Fibroblast of skin of right biceps (primary cell): ENCODE results near the gene SYT7.

ENCODE experiments used
- DNase-seq: peaks from one replicate; pipeline ENCODE4 v3.0.0-alpha.2; 2013

SYT7 gene

DNA sequence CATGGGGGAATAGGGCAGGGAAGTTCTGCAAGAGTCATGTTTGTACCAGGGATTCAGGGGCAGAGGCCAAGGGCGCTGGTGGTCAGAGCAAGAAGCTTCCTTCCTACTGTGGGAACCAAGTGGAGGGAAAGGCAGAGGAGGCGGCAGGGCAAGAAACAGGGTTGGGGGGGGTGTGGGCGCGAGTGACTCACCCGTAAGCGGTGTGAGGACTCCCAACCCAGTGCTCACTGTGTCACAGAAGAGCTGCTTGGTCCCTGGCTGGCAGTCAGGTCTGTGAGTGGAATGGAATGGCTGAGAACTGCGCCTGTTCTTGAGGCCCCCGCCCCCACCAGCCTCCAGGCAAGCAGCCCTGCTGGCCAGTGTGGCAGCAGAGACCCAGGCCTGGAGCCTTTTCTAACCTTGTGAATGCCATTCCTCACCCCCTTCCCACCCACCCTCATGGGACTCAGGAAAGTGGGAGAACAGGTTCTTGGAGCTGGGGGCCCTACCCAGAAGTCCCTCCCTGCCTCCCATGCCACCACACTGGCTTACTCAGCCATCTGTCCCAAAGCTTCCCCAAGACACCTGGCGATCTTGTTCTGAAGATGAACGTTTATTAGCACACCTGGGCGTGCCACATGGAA lies 67.6 kb downstream of the SYT7 start:
- no peak for DNase-seq

DNA sequence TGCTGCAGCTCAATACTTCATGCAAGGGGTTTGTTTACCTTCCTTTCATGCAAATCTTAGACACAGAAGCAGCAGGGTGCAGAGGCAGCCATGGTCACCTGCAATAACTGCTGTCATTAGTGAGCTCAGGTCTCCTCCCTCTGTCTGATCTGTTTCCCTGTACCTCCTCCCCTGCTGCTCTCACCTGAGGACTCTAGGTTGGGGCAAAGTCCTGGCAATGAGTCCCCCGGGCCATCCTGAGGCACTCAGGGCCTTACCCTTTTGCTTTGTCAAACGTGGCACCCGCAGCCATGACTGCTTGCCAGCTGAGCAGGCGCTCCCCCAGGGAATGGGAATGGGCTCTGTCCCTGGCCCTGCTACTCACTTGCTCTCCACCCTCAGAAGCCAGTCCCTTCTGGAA lies 68.4 kb downstream of the SYT7 start:
- no peak for DNase-seq

DNA sequence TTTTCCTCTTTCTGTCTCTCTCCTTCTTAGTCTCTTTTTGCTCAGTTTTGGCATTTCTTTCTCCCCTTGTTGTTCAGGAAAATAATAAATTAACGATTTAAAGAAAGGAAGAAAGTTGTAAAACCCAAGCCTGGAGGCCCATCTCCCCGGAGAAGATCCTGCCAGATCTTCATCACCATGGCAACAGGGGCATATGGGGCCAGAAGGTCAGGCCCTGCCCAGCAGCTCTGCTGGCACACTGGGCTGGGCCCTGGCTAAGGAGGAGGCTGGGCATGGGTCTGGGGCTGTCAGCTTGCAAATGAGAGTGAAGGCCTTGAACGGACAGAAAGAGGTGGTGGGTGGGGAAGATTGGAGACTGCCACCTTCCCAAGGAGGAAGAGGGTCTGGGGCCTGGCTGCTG lies 69.5 kb downstream of the SYT7 start:
- DNase-seq: no peak

DNA sequence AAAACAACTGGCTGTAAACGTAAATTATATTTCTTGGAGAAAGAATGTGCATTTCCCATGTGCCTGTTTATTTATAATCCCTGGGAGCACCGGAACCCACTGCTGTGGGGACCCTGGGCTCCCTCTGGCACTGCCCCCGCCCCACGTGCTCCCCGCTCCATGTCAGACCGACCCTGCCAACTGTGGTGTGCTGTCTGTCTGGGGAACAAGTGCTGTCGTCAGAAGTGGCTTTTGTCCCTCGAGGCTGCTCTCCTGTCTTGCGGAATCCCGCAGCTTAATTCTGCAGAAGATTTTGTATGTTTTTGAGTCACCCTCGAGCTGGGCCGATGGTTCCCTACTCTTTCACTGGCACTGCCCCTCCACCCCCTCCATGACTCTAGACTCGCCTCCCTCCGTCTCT lies 69.9 kb downstream of the SYT7 start:
- no peak for DNase-seq

DNA sequence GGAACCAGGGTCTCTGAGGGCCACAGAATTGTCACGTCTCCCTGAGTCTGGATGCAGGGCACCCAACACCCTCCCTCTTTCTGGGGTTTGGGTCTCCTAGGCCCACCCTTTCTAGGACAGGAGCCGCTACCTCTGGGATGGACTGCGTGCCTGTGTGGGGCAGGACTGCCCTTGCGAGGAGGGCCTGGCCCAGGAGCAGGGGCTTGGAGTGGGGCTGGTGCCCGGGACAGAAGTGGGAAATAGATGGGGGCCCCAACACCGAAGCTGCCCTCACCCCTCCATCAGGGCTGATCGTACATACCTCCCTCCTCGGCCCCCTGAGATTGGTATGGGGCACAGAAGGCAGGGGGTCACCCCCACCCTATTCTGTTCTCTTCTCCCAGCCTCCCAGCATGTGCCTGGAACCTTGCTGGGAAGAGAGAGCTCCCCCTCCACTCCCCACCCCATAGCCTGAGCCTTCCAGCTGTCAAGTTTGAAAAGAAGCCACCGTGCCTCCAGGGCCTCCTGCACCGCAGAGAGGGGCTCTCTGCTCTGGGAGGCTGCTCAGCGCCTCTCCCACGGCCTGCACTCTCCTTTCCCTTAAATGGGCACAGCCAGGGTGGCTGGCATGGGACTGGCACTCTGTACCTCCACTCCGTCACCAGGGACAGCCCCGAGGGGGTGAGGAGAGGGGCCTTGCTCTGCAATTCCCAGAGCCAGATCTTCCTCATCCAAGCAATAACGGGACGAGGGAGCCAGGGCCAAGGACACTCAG lies 70.5 kb downstream of the SYT7 start:
- DNase-seq: no peak

DNA sequence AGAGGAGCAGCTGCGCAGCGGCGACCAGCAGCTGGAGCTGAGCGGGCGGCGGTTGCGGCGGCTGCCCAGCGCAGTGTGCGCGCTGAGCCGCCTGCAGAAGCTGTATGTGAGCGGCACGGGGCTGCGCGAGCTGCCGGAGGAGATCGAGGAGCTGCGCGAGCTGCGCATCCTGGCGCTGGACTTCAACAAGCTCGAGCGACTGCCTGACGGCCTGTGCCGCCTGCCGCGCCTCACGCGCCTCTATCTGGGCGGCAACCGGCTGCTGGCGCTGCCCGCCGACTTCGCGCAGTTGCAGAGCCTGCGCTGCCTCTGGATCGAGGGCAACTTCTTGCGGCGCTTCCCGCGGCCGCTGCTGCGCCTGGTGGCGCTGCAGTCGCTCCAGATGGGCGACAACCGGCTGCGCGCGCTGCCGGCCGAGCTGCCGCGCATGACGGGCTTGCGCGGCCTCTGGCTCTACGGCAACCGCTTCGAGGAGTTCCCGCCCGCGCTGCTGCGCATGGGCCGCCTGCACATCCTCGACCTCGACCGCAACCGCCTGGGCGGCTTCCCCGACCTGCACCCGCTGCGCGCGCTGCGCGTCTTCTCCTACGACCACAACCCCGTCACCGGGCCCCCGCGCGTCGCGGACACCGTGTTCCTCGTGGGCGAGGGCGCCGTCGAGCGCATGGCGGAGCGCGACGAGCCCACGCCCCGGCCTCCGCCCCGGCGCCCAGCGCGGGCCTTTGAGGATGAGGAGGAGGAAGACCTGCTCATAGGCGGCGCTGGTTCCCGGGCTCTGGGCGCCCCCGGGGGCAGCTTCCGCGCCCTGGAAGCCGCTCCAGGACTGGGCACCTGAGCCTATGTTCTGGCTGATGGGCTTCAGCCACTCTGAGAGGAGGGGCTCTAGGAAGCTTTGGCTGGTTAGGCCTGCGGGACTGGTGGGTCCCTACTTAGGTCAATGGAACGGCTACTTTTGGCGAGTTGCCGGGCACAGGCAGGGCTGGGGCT lies 71.5 kb downstream of the SYT7 start:
- DNase-seq: peak; percentile 75

DNA sequence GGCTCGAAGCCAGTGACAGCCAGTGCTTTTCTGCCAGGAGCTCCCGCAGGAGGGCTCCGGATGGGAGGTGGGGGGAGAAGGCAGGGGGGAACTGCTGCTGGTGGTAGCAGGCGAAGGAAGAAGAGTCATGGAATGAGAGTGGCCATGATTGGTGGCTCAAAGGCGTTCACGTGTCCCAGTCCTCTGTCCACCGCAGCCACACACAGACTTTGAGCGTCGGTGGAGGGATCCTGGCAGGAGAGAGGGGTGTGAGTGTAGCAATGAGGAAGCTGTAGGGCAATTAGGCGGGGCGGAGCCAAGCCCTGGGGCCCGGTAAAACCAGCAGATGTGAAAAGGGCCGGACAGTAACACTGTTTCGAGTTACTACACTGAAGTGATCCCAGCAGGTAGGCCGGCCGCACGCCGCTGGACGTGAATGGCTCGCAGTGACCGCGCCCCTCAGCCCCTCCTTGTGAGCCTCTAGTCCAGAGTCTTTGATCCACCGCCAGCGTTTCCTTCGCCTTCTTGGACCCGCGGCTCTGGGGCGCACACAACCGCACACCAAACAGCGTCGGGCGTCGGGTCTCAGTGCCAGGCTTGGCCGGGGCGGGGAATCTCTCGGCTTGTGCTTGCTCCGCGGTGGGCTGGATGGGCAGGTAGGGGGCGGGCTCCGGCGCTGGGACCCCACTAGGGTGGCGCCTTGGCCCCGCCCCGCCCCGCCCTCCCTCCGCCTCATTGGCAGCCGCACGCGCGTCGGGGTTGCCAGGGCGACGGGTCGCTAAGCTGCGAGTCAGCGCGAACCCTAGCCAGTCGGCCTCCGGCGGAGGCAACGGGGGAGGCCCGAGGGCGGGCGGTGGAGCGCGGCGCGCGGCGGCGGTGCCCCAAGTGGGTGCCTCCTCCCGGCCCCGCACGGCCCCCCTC lies 72.7 kb downstream of the SYT7 start, which contains the start of gene LRRC10B:
LRRC10B (plus strand) TSS at position 788 of the 900 bp plus-strand sequence. CDS start 250 bp downstream, outside the sequence.
- DNase-seq: peak; percentile 11

DNA sequence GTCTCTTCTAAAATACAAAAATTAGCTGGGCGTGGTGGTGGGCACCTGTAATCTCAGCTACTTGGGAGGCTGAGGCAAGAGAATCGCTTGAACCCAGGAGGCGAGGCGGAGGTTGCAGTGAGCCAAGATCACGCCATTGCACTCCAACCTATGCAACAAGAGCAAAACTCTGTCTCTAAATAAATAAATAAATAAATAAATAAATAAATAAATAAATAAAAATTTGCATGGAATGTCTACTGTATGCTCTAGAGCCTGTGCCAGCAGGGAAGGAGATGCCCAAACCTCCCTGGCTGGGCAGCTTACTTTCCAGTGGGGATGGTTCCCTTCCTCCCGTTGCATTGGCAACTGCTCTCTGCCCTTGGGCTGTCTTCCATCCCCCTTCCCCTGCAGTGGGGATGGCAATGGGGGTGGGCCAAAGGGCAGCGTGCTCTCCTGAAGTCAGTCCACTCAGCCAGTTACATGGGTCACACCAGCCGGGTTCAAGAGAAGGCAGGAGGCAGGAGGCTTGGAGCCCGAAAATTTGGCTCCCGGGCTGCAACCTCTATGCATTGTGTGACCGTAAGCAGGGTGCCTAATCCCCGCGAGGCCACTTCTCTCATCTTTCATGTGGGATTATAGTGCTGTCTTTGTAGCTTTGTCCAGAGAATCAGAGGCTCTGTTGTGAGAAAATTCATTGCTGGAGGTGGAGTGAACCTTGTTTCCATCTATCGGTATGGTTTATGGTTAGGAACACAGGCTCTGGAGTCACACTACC lies 73.7 kb downstream of the SYT7 start:
- DNase-seq: no peak

DNA sequence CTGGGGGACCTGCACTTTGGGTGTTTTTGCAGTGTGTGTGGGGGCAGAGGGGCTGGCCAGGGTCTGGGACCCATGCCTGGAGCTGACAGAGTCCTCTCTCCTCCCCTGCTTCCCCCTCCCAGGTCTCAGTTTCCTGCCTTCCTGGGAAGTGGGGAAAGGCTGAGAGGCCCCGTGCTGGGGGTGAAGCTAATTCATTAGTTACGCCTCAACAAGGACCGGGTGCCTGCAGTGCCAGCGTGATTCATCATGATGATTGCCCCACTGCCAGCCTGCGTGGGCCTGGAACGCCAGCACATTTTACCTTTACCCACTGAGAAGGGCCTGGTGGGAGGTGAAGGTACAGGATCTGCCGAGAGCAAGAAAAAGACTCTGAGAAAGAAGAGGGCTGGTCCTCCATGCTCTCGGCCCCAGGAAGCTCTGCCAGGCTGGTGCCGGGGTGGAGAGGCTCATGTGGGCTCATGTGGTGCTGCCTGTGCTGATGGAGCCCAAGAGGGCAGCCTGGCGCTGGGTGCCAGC lies 75.2 kb downstream of the SYT7 start:
- DNase-seq: no peak

DNA sequence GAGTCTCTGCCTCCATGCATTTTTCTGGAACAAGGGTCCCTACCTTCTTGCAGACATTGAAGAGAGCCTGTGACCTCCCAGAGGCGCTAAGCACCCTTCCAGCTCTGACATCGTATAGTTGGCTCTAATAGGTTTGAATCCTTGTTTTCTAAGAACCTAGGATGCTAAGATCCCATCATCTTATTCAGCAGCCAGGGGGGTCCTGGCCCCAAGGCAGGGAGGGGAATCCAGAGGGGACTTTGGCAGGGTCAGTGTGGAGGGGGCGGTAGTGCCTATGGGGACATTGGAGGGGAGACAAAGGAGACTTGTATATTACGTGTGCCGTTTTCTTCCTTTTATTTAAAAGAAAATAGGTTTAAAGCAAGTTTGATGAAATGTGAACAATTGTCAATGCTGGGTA lies 75.8 kb downstream of the SYT7 start:
- no peak for DNase-seq

DNA sequence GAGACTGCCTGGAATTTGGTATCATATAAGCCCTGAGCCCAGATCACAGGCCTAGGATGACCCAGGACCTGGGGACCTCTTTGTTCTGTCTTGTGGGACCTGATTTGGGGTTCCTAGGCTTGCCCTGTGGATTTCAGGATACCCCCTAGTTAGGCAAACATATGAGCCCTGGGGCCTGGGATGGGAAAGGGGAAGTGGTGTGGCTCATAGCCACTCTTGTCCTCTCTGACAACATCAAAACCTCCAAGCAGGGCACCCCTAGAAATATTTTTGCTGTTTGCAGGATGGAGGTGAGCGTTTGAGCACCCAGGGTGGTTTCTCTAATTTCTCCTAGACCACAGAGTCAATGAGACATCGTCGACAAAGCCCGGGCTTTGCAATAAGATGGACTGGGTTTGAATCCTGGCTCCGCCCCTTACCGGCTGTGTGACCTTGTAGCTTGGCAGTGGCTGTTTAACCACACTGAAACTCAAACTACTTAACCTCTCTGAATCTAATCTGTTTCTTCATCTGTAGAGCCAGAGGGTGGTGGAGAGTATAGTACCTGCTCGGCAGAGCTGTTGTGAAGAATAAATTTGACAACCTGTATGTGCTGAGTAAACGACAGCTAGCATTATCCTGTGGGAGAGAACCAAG lies 77.6 kb downstream of the SYT7 start:
- no peak for DNase-seq

DNA sequence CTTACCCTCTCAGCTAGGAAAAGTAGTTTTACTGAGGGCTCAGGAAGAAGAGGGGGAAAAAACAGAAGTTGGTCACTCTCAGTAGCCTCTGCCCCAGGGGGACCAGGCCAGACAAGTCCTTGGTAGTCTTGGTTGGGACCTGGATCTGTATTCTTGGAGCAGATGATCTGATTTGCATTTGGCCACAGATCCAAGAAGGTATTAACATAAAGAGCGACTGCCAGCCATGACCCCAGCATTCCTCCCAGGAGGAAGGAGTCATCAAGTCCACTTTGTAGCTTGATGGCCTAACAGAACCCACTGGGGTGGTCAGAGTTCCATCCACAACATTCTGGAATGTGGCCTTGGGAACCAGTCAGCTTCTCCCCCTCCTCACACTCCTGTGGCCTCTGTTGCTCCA lies 78.4 kb downstream of the SYT7 start:
- DNase-seq: no peak

DNA sequence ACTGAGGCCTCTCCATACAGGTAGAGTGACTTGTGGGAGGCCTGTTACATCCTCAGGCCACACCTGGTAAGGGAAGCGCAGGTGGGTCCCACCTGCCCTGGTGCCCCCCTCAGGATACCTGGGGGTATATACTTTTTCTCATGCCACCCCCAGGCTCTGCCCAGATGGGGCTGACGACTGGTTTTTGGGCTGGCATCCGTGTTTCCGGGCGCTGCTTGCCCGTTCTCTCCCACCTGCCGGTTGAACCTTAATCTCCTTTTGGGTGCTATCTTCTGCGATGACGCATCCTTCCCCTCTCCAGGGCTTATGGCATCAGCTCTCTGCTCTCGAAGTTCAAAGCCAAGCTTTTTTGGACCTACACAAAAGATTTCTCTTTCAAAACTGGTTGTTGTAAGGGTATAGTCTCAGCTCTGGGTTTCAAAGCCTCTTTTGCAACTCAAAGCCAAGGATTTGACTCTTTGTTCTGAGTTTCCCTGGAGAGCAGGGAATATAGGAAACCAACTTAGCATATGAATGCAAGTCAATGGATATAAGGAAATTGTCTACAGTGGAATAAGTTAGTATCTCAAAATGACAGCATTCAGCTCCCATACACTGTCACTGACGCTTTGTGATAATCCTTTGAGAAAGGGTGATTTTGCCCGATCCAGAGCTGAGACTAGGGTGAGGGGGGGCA lies 80.9 kb downstream of the SYT7 start:
- DNase-seq: no peak

DNA sequence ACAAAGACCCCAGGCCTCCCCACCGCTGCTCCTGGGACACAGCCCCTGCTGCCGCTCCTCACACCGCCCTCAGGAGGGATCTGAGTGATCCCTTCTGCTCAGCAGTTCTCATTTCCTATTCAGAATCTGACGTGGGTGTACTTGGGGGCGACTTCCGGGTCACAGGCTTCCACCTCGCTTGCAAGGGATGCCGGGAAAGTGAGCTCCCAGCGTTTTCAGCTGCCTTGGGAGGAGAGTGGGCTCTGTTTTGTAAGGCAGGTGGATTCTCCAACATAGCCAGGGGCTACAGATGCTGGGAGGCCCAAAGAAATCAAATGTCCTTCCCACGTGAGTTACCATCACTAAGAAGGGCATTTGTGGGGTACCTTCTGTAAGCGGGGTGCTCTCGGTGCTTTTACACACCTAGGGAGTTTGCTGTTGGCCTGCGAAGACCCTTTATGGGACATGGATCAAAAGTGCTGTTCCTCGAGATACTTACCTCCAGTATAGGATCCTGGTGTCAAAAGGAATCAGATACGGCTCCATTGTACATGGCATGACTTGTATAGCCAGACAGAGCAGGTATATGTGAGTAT lies 82.0 kb downstream of the SYT7 start:
- no peak for DNase-seq

DNA sequence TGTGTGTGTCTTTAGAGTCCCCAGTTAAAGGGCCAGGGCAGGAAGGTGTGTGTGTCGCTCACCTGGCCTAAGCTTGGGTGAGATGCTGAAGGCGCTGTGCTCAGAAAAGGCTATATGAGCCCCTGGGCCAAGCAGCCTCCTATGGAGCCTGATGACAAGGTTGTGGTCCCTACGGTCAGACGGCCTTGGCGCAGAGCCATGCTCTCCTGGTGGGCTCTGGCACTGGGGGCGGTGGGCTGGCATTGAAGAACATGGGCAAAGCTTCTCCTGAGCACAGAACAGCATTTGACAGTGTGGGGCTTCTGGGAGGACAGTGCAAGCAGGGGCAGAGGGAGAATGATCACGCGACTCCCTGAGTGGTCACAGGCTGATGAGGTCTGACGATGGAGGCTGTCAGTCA lies 83.0 kb downstream of the SYT7 start:
- DNase-seq: no peak

DNA sequence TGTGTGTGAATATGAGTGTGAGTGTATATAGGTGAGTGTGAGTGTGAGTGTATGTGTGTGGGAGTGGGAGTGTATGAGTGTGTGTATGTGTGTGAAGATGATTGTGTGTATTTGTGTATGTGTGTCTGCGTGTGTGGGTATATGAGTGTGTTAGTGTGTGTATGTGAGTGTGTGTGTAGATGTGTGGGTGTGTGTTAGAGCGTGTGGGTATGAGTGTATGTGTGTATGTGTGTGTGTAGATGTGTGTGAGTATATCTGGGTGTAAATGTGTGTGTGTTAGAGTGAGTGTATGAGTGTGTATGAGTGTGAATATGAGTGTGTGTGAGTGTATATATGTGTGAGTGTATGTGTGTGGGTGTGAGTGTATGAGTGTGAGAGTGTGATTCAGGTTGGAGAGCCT lies 83.4 kb downstream of the SYT7 start:
- no peak for DNase-seq

DNA sequence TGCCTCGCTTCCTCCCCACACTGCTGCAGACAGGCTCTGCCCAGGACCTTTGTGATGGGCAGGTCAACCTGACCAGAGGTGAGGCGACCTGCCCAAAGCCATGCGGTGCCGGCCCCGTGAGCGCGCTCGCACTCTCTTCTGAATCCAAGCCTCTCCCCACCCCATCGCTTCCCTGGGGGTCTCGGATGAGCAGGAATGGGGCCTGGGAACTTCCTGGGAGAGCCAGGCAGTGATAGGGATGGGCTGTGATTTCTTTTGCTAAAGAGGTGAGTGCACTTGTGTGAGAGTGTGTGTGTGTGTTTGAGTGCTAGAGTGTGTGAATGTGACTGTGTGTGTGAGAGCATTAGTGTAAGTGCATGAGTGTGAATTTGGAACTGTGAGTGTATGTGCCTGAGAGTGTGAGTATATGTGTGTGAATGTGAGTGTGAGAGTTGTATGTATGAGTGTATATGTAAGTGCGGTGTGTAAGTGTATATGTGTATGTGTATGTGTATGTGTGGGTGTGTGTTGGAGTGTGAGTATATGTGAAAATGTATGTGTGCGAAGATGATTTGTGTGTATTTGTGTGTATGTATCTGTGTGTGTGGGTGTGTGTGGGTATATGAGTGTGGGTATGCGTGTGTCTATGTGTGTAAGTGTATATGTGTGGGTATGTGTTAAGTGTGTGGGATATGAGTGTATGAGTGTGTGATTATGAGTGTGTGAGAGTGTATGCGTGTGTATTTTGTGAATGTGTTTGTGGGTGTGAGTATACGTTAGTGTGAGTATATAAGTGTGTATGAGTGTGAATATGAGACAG lies 84.1 kb downstream of the SYT7 start:
- DNase-seq: no peak

DNA sequence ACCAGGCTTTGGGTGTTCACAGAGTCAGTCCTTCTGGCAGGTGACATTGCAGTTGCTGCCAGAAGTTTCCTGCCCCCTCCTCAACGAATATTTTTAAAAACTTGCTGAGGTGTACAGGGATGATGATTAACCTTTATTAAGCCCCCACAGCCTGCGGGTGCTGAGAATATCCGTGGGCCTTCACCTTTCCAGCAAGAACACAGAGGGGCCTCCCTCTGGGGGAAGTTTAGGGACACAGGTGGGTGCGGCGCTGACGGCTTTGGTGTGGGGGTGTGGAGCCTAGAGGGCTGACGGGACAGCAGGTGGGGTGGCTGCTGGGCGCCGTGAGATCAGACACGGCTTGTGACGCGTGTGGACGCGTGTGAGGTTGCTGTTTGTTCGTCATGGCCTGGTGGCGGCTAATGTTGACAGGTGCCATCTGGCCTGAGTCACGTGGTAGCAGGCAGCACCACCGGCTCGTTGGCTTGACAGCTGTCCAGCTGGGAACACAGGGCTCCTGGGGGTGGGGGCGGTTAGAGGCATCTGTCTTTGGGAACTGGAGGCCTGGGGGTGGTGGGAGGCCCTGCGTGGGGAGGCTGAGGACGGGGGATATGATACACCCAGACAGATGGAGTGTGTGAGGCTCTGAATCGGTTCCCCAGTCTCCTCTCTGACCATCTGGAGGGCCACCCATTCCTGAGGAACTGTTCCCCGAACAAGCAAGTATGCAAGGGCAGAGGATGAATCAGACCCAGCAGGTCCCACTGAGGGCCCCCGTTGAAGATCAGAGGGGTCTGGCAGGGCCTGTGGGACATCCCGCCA lies 84.9 kb downstream of the SYT7 start:
- no peak for DNase-seq
